Measurements from ENCODE around the gene STXBP2.

The STXBP2 gene

DNA sequence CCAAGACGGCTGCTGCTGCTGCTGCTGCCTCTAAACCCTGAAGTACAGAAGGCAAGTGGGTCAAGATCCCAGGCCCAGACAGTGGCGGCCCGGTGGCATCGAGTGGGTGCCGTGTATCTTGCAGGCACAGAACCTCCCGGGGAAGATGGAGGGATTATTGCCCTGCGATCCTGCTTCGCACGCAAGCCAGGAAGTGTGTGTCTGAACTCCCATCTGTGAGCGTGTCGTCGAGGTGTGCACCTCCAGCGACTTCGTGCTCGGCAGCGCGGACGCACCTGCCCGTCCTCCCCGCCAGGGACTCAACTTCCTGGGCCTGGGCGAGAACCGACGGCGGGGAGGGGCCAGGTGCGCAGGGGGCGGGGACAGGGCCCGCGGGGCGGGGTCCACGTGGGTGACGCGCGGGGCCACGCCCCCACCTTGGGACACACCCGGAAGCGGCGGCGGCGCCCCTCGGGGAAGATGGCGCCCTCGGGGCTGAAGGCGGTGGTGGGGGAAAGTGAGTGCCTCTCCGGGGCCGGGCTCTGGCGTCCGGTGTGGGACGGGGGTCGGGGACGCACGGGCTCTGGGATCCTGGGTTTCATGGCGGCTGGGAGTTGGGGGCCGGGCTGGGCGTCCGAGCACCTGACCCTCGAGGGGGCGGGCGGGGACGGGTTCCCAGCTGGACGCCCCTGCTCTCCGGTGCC, at the start of gene STXBP2:
Gene STXBP2, plus strand, starts transcription at position 420 of the 683 bp plus-strand sequence. Its CDS starts 40 bp downstream, at position 460.
- no peak for DNase-seq

DNA sequence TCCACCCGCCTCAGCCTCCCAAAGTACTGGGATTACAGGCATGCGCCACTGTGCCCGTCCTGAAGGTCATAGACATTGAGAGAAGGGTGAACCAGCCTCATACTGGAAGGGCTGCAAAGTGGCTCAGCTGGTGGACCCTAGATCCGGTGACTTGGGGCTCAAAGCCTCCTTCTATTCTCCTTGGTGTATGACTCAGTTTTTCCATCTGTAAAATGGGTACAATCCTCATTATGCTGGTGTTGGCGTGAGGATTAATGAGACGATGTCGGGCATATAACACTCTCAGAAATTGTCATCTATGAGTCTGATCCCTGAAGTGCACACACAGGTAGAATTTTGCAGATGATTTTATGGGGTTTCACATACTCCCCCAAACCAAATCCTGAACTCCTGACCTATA, 47.1 kb upstream of the STXBP2 start:
- no peak for DNase-seq

DNA sequence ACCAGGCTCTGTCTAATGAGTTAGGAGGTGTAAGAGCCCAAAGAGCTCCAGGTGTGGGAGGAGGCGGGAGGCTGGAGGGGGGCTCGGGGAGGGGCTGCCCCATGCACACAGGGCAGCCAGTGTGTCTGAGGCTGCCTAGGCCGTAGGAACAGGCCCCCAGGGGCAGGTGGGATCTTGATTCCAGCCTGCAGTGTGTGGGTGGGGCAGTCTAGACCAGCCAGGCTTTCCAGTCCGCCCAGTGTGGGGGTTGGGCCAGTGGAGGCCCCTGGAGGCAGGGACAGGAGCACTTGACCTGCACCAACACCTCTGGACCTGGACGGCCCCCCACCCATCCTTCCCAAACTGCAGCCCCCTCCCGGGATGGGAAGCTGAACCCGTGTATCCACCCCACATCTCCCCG, 46.7 kb upstream of the STXBP2 start:
- DNase-seq, result no peak

DNA sequence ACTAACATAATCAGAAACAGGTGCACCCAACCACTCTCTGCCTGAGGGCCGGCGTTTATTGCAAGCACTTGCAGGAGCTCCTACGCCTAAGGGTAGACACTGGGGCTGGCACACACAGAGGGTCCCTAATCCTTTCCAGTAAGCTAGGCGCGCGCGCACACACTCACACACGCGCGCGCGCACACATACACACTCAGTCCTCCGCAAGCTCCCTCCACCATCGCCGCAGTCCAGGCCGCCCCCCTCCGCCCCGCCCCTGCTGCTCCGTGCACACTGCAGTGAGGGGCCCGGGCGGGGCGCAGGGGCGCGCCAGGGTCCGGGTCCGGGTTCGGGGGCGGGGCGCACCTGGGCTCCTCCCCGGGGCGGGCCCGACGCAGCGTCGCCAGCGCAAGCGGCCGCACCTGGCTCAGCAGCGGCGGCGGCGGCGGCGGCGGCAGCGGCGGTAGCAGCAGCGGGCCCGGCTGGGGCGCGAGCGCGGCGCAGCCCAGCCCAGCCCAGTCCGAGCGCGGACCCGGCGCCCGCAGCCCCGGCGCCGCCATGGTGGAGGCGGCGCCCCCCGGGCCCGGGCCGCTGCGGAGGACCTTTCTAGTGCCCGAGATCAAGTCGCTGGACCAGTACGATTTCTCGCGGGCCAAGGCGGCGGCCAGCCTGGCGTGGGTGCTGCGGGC, 41.3 kb upstream of the STXBP2 start, which contains the start of gene CAMSAP3:
Gene CAMSAP3, plus strand, starts transcription at position 398 of the 668 bp plus-strand sequence. Its CDS starts 140 bp downstream, at position 538.
- DNase-seq, result no peak

DNA sequence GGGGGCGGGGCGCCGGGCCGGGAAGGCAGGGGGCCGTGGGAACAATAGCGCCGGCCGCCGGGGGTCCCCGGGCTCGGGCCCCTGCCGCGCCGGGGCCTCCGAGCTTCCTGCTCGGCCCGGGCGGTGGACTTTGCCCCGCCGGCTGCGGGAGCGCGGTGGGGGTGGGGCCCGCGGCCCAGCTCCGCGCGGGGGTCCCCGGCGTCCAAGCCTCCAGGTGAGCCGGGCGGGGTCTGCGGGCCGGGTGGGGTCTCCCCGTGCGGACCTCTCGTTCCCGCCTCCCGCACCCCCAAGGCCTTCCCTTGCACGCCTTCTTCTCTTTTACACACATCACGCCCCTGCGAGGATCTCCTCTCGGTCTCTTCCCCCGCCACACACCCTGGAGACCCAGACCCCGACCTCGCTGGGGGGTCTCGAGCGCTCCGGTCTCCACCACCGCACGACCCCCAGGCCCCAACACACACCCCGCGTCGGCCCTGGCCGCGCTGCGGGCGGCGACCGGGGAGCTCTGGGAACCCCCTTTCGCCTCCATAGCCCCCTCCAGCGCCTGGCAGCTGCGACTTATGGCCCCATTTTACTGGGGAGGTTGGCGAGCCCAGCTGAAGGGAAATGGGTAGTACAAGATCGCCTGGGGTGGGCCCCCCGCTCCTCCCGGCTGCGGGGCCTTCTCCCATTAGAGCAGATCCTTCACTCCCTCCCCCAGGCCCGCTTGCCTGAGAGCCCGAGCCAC, 40.5 kb upstream of the STXBP2 start:
- DNase-seq, result no peak

DNA sequence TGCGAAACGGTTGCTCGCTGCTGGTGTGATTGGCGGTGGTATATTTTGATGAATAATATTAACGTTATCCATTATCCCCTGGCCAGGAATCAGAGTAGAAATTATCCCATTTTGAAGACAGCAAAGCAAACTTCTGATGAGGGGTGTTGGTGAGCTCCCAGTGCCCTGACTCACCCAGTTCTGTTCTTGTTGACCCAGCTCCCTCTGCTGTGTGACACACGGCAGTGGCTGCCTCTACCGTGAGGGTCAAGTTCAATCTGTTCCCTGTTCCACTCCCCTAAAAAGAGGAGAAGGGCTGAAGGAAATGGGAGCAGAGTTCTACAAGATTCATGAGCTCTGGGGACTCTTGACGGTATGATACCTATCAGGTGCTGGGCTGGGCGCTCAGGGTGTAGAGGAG, 39.2 kb upstream of the STXBP2 start:
- DNase-seq, result no peak

DNA sequence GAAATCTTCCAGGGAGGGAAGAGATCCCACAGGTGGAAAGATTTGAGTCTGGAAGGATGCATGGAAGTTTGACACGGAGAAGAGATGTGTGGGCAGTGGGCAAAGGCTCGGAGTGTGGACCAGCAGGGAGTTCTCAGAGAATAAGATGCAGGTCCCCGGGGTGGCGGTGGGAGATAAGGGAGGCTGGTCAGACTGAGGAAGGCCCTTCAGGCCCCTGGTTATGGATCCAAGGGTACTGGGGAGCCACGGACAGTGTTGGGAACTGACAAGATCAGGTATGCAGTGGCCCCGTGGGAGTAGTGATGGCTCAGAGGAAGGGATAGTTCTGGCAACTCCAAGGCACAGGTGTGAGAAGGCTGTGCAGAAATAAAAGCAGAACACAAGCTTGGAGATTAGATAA, 38.7 kb upstream of the STXBP2 start:
- no peak for DNase-seq

DNA sequence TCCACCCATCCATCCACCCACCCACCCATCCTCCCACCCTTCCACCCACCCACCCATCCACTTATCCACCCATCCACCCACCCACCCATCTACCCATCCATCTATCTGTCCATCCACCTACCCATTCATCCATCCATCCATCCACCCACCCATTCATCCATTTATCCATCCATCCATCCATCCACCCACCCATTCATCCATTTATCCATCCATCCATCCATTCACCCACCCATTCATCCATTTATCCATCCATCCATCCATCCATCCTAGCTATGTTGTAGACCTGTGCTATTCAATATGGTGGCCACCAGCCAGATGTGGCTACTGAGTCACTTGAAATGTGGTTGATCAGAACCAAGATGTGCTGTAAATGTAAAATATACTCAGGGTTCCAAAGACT, 36.2 kb upstream of the STXBP2 start:
- no peak for DNase-seq

DNA sequence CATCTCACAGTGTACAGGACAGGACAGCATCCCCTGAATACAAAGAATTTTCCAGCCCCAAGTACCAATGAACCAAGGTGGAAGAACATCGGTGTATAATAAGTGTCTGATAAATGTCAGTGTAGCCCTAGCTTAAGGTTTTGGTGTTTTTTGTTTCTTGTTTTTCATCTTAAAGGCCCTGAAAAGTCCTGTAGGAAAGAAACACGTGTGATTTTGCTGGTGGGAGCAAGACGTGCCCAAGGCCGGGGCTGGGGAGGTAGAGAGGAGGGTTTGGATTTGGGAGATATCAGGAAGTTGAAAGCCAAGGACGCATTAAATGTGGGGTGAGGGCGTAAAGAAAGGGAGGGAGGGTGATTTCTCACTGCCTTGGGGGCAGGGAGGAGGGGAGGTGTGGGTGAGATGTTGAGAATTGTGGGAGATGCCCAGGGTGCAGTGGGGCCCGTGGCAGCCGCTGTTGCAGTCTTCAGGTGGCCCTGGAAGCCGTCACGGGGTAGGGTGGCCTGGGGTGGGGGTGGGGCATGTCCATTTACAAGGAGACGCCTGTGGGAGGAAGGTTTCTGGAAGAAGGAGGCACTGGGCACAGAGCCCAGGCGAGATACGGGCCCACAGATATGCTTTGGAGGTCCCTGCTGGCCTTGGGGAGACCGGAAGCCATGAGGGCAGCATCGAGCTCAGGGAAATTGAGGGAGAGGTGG, 34.5 kb upstream of the STXBP2 start:
- DNase-seq, result no peak

DNA sequence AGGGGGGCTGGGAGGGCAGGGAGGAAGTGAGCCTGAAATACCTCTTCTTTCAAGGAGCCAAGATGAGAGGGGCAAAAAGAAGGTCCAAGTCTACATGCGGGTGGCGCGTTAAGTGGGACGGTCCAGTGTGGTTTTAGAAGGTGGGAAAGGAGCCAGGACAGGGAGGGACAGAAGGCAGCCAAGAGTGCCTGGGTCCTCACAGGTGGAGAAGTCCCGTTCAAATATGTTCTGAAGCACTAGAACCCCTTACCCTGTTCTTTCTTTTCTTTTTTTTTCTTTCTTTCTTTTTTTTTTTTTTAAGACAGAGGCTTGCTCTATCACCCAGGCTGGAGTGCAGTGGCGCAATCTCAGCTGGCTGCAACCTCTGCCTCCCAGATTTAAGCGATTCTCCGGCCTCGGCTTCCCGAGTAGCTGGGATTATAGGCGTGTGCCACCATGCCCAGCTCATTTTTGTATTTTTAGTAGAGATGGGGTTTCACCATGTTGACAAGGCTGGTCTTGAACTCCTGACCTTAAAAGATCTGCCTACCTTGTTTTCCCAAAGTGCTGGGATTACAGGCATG, 33.9 kb upstream of the STXBP2 start:
- no peak for DNase-seq

DNA sequence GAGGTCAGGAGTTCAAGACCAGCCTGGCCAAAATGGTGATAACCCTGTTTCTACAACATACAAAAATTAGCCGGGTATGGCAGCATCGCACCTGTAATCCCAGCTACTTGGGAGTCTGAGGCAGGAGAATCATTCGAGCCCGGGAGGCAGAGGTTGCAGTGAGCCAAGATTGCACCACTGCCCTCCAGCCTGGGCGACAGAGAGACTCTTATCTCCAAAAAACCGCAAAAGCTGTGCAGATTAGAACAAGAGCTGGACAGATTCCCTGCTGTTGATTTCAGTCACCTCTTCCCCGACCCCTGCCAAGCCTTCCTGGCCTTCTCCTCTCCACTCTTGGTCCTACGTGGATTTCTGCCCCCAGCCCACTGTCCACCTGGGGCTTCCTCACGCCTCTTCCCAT, 33.0 kb upstream of the STXBP2 start:
- DNase-seq, result no peak

DNA sequence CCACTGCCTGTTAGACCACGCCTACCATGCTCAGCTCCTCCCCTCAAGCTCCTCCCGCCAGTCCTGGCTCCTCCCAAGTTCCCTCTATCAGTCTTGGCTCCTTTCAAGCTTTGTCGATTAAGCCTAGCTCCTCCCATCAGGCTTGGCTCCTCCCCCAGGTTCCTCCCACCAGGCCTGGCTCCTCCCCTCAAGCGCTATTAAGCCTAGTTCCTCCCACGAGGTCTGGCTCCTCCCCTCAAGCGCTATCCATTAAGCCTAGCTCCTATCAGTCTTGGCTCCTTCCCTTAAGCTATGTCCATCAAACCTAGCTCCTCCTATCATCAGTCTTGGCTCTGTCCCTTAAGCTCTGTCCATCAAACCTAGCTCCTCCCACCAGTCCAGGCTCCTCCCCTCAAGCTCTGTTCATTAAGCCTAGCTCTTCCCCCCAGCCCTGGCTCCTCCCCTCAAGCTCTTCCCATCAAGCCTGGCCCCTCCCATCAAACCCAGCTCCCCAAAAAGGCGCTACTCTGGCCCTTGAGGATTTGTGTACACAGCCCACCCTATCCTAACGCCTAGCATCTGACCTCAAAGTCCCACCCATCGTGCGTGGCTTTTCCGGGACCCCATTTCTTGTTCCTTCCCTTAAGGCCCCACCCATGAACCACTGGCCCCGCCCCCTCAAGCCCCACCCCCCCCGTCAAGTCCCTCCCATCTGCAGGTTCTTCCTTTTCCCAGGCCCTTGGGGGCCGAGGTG, 31.3 kb upstream of the STXBP2 start:
- DNase-seq, result no peak

DNA sequence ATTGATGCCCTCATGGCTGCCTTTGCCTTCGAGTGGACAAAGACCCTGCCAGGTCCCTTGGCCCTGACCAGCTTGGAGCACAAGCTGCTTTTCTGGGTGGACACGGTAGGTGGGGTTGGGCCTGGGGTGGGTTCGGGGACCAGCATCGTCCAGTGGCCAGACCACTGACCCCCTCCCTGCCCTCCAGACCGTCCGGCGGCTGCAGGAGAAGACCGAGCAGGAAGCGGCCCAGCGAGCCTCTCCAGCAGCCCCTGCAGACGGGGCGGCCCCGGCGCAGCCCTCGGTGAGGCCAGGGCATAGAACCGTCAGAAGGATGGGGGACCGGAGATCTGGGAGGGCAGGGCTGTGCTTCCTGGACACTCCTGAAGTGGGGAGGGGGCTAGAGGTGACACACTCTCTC, 30.6 kb upstream of the STXBP2 start:
- no peak for DNase-seq

DNA sequence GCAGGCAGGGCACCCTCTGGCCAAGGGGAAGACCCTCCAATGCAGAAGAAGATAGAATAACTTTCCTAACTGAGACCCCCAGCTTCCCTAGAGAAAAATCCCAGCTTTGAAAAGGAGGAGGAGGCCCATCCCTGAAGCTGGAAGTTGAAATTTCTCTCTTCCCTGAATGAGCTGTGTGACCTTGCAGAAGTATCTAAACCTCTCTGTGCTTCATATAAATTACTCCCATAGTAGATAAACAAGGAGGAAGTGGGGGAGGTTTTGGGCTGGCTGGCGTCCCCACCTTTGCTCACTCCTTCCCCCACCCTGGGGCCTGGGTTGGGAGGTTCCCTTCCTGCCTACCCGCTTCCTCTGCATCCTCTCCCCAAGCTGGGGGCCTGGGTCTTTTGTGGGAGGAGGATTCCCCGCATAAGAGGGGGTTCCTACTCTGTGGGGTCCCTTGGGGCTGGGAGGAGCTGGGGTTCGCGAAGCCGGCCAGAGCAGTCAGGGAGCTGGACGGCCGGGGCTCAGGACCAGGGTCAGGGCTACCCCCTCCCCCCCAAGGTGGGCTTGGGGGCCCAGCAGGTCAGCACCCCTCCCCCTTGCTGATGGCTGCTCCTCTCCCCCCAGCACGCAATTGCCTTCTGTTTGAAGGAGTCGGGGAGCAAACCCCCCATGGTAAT, 29.6 kb upstream of the STXBP2 start:
- no peak for DNase-seq

DNA sequence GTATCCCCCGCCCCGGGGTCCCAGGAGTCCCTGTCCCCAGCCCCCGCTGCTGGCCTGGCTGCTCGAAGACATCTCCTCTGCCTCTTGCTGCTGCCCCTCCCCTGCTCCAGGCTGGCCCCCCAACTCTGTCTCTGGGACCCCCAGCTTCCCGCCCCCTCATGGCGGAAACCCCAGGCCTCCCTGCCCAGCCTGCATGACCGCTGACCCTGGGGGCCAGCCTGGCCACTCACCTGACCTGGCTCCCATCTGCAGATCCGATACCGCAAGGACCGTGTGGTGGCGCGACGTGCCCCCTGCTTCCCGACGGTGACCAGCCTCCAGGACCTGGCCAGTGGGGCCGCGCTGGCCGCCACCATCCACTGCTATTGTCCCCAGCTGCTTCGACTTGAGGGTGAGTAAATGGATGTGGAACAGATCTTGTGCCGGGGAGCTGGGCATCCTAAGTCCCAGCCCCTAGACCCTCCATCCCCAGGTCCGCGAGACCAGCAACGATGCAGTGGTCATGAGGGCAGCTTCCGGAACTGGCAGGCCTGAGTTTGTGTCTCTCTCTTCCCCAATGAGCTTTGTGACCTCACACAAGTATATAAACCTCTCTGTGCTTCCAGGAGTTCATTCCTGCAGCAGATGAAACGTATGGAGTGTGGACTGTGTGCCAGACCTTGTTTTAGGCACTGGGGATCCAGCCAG, 28.9 kb upstream of the STXBP2 start:
- DNase-seq, result no peak

DNA sequence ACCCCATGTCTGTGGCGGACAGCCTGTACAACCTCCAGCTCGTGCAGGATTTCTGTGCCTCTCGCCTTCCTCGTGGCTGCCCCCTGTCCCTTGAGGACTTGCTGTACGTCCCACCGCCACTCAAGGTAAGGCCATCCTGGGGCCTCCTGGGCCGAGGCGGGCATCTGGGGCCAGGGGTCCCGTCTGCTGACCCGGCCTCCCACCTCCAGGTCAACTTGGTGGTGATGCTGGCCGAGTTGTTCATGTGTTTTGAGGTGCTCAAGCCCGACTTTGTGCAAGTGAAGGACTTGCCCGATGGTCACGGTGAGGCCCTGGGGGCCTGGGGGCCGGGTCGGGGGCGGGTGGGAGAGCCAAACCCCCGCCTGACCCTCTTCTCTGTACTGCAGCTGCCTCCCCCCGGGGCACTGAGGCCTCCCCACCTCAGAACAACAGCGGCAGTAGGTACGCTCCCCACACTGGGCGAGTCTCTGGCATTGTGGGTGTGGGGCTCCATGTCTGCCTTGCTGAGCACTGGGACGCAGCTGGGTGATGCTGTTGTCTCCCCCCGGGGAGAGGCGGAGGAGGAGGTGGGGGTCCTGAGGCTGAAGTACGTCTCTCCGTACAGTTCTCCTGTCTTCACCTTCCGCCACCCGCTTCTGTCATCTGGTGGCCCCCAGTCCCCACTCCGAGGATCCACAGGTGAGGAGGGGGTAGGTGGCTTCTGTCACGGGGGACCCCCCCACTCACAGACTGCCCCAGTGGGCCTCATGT, 26.2 kb upstream of the STXBP2 start:
- no peak for DNase-seq

DNA sequence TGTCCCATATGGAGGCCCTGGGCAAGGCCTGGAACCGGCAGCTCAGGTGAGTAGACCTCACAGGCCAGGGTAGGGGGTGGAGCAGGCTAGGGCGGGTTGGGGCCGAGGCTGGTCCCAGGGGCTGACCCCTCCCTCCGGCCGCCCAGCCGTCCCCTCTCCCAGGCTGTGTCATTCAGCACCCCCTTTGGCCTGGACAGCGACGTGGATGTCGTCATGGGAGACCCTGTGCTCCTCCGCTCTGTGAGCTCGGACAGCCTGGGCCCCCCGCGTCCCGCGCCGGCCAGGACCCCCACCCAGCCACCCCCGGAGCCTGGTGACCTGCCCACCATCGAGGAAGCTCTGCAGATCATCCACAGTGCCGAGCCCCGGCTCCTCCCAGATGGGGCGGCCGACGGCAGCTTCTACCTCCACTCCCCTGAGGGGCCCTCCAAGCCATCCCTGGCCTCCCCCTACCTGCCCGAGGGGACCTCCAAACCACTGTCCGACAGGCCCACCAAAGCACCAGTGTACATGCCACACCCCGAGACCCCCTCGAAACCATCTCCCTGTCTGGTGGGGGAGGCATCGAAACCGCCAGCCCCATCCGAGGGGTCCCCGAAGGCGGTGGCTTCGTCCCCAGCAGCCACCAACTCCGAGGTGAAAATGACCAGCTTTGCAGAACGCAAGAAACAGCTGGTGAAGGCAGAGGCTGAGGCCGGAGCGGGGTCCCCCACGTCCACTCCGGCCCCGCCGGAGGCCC, 25.2 kb upstream of the STXBP2 start:
- no peak for DNase-seq

DNA sequence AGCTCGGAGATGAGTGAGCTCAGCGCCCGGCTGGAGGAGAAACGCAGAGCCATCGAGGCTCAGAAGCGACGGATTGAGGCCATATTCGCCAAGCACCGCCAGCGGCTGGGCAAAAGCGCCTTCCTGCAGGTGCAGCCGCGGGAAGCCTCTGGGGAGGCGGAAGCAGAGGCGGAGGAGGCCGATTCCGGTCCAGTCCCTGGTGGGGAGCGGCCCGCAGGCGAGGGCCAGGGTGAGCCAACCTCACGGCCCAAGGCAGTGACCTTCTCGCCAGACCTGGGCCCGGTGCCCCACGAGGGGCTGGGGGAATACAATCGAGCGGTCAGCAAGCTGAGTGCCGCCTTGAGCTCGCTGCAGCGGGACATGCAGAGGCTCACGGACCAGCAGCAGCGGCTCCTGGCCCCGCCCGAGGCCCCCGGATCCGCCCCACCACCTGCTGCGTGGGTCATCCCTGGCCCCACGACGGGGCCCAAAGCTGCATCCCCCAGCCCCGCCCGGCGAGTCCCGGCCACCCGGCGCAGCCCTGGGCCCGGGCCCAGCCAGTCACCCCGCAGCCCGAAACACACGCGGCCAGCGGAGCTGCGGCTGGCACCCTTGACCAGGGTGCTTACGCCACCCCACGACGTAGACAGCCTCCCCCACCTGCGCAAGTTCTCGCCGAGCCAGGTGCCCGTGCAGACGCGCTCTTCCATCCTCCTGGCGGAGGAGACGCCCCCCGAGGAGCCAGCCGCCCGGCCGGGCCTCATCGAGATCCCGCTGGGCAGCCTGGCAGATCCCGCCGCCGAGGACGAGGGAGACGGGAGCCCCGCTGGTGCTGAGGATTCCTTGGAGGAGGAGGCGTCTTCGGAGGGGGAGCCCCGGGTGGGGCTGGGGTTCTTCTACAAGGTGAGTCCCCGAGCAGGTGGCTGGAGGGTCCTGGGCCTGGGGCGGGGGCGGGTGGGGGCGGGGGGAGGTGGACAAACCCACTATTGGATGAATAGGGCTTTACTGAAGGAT, 24.3 kb upstream of the STXBP2 start:
- no peak for DNase-seq

Measured in NCI-H446 treated with DMSO at 0.1 percent for 48 hours (cell line).